Measurements from ENCODE around the gene TTF2.
A peak's percentile ranks its signal among the peaks of the same experiment; 100 is the strongest.

Gene TTF2

GRCh38 chr1:117044217-117044616, 15.9 kb upstream of the TTF2 start:
- Histone ChIP-seq H3K27ac (ENCODE audit: insufficient read depth, low read length, poor library complexity, severe bottlenecking) (no peak overlapping the region), H3K27me3 (replicated peaks; ENCODE audit: control insufficient read depth, insufficient read depth, low read length, poor library complexity, severe bottlenecking) (no peaks in the 10 kb centered on the region), H3K4me3 (ENCODE audit: insufficient read depth, low read depth, low read length, poor library complexity, severe bottlenecking) (no peak overlapping the region), H3K9me3 (ENCODE audit: control insufficient read depth, low read length) (no peaks in the 10 kb centered on the region), H3K4me1 (ENCODE audit: control insufficient read depth, insufficient read depth, low read length, poor library complexity, severe bottlenecking) (no peaks in the 10 kb centered on the region), H3K36me3 (ENCODE audit: control insufficient read depth, insufficient read depth, low read length) (no peaks in the 10 kb centered on the region)
- DNase-seq = no peak

DNA sequence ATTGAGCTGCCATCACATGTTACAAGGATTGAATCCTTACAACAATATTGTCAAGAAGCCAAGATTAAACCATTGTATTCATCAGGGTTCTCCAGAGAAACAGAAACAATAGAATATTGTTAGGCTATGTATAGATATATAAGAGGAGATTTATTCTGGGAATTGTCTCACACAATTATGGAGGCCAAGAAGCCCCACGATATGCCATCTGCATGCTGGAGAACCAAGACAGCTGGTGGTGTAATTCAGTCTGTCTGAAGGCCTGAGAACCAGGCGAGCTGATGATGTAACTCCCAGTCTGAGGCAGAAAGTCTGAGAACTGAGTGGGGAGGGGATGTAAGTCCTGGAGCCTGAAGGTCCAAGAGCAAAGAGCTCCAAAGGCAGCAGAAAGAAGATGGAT, 14.5 kb upstream of the TTF2 start:
- H3K4me3 ChIP-seq (ENCODE audit: insufficient read depth, low read depth, low read length, poor library complexity, severe bottlenecking) = no peak overlapping the region
- no peaks in the 10 kb centered on the region for H3K27me3 ChIP-seq (replicated peaks; ENCODE audit: control insufficient read depth, insufficient read depth, low read length, poor library complexity, severe bottlenecking)
- no peak overlapping the region for H3K27ac ChIP-seq (ENCODE audit: insufficient read depth, low read length, poor library complexity, severe bottlenecking)
- no peaks in the 10 kb centered on the region for H3K4me1 ChIP-seq (ENCODE audit: control insufficient read depth, insufficient read depth, low read length, poor library complexity, severe bottlenecking)
- H3K36me3 ChIP-seq (ENCODE audit: control insufficient read depth, insufficient read depth, low read length) = no peaks in the 10 kb centered on the region
- no peaks in the 10 kb centered on the region for H3K9me3 ChIP-seq (ENCODE audit: control insufficient read depth, low read length)
- DNase-seq = no peak

DNA sequence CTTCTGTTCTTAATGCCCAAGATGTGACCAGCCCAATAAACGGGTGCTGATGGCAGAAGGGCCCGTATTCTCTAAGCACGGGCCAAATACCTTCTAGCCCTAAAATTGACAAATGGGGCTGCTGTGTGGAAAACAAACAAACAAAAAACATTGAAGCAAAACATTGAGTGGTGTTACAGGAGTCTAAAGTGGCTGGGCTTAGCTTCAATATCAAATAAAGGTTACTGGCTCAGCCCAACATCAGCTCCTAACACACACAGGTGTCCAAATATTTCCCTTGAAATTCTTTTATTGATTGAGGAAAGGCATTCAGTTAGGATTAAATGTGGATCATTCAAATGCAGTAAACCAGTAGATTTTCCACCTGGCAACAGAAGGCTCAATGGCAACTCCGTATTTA, 13.3 kb upstream of the TTF2 start:
- no peaks in the 10 kb centered on the region for H3K27me3 ChIP-seq (replicated peaks; ENCODE audit: control insufficient read depth, insufficient read depth, low read length, poor library complexity, severe bottlenecking)
- H3K27ac ChIP-seq (ENCODE audit: insufficient read depth, low read length, poor library complexity, severe bottlenecking) = no peak overlapping the region
- no peaks in the 10 kb centered on the region for H3K9me3 ChIP-seq (ENCODE audit: control insufficient read depth, low read length)
- no peaks in the 10 kb centered on the region for H3K36me3 ChIP-seq (ENCODE audit: control insufficient read depth, insufficient read depth, low read length)
- DNase-seq = no peak
- H3K4me1 ChIP-seq (ENCODE audit: control insufficient read depth, insufficient read depth, low read length, poor library complexity, severe bottlenecking) = no peaks in the 10 kb centered on the region
- no peak overlapping the region for H3K4me3 ChIP-seq (ENCODE audit: insufficient read depth, low read depth, low read length, poor library complexity, severe bottlenecking)

DNA sequence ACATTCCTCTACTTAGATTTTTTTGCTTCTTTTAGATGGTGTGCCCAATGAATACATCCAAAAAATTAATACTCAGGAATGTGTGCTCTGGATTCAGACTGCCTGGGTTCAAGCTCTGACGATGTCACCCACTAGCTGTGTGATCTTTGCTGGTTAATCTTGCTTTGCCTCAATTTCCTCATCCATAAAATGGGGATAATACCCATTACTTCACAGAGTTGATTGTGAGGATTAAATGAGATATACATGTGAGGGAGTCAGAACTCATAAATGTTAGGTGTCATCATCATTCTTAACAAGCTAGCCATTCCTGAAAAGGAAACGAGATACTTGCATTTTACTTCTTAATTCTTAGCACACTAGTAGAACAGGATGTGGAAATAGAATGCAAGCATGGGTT, 12.9 kb upstream of the TTF2 start:
- no peak overlapping the region for H3K27ac ChIP-seq (ENCODE audit: insufficient read depth, low read length, poor library complexity, severe bottlenecking)
- no peaks in the 10 kb centered on the region for H3K36me3 ChIP-seq (ENCODE audit: control insufficient read depth, insufficient read depth, low read length)
- DNase-seq = no peak
- no peaks in the 10 kb centered on the region for H3K4me1 ChIP-seq (ENCODE audit: control insufficient read depth, insufficient read depth, low read length, poor library complexity, severe bottlenecking)
- no peak overlapping the region for H3K4me3 ChIP-seq (ENCODE audit: insufficient read depth, low read depth, low read length, poor library complexity, severe bottlenecking)
- H3K27me3 ChIP-seq (replicated peaks; ENCODE audit: control insufficient read depth, insufficient read depth, low read length, poor library complexity, severe bottlenecking) = no peaks in the 10 kb centered on the region
- H3K9me3 ChIP-seq (ENCODE audit: control insufficient read depth, low read length) = no peaks in the 10 kb centered on the region

DNA sequence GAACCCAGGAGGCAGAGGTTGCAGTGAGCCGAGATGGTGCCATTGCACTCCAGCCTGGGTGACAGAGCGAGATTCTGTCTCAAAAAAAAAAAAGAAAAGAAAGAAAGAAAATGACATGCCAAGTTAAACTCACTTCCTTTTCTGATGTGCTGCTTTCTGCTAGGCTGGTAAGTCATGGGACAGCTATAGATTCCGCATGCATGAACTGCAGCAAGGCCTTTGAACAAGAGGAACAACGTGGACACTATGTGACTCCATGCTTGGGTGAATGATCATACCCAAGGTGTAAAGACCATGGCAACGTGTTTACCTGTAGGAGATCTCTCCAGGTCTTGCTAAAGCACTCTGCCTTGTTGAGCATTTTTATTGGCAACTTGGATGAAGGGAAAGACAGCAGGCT, 10.3 kb upstream of the TTF2 start:
- no peak for DNase-seq
- Histone ChIP-seq H3K27me3 (replicated peaks; ENCODE audit: control insufficient read depth, insufficient read depth, low read length, poor library complexity, severe bottlenecking) (no peaks in the 10 kb centered on the region), H3K27ac (ENCODE audit: insufficient read depth, low read length, poor library complexity, severe bottlenecking) (no peak overlapping the region), H3K4me3 (ENCODE audit: insufficient read depth, low read depth, low read length, poor library complexity, severe bottlenecking) (no peak overlapping the region), H3K9me3 (ENCODE audit: control insufficient read depth, low read length) (no peaks in the 10 kb centered on the region), H3K4me1 (ENCODE audit: control insufficient read depth, insufficient read depth, low read length, poor library complexity, severe bottlenecking) (no peaks in the 10 kb centered on the region), H3K36me3 (ENCODE audit: control insufficient read depth, insufficient read depth, low read length) (no peaks in the 10 kb centered on the region)

GRCh38 chr1:117051224-117052064, 8.7 kb upstream of the TTF2 start:
- Histone ChIP-seq H3K27me3 (replicated peaks; ENCODE audit: control insufficient read depth, insufficient read depth, low read length, poor library complexity, severe bottlenecking) (no peaks in the 10 kb centered on the region), H3K9me3 (ENCODE audit: control insufficient read depth, low read length) (no peaks in the 10 kb centered on the region), H3K4me3 (ENCODE audit: insufficient read depth, low read depth, low read length, poor library complexity, severe bottlenecking) (peak overlapping the region; percentile 35), H3K36me3 (ENCODE audit: control insufficient read depth, insufficient read depth, low read length) (no peaks in the 10 kb centered on the region), H3K4me1 (ENCODE audit: control insufficient read depth, insufficient read depth, low read length, poor library complexity, severe bottlenecking) (no peaks in the 10 kb centered on the region), H3K27ac (ENCODE audit: insufficient read depth, low read length, poor library complexity, severe bottlenecking) (peak overlapping the region; percentile 35)
- DNase-seq = no peak

DNA sequence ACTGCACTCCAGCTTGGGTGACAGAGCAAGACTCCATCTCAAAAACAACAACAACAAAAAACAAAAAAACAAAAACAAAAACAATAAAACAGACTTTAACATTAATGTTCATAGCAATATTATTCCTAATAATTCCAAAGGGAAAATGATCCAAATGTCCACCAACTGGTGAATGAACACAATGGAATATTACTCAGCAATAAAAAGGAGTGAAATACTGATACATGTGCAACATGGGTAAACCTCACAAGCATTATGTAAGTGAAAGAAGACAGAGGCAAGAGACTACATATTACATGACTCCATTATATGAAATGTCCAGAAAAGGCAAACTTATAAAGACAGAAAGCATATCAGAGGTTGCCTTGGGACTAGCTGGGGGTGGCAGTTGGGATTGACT, 6.1 kb upstream of the TTF2 start:
- Histone ChIP-seq H3K4me3 (ENCODE audit: insufficient read depth, low read depth, low read length, poor library complexity, severe bottlenecking) (no peak overlapping the region), H3K4me1 (ENCODE audit: control insufficient read depth, insufficient read depth, low read length, poor library complexity, severe bottlenecking) (peaks cover 3% of the 10 kb centered on the region), H3K36me3 (ENCODE audit: control insufficient read depth, insufficient read depth, low read length) (no peaks in the 10 kb centered on the region), H3K9me3 (ENCODE audit: control insufficient read depth, low read length) (no peaks in the 10 kb centered on the region), H3K27me3 (replicated peaks; ENCODE audit: control insufficient read depth, insufficient read depth, low read length, poor library complexity, severe bottlenecking) (no peaks in the 10 kb centered on the region), H3K27ac (ENCODE audit: insufficient read depth, low read length, poor library complexity, severe bottlenecking) (no peak overlapping the region)
- DNase-seq = no peak

DNA sequence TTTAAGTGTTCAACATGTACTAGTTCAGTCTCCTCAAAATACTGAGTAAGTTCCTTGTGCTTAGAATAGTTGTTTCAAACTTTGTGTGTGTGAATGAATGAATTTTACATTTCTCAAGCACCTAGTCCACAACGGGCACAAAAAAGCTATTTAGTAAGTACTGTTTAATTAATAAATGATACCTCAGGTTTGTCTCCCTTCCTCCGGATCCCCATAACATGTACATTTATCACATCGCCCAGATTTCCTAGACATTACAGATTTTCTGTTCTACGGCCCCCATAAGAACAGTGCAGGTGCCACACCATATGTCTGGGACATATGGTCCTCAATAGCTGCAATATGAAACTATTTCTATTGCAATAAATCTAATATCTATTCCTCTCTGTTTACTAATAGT, 1.3 kb upstream of the TTF2 start:
- no peaks in the 10 kb centered on the region for H3K36me3 ChIP-seq (ENCODE audit: control insufficient read depth, insufficient read depth, low read length)
- no peaks in the 10 kb centered on the region for H3K27me3 ChIP-seq (replicated peaks; ENCODE audit: control insufficient read depth, insufficient read depth, low read length, poor library complexity, severe bottlenecking)
- peak overlapping the region; percentile 84 for H3K27ac ChIP-seq (ENCODE audit: insufficient read depth, low read length, poor library complexity, severe bottlenecking)
- no peaks in the 10 kb centered on the region for H3K9me3 ChIP-seq (ENCODE audit: control insufficient read depth, low read length)
- H3K4me3 ChIP-seq (ENCODE audit: insufficient read depth, low read depth, low read length, poor library complexity, severe bottlenecking) = peak overlapping the region; percentile 71
- peaks cover 7% of the 10 kb centered on the region for H3K4me1 ChIP-seq (ENCODE audit: control insufficient read depth, insufficient read depth, low read length, poor library complexity, severe bottlenecking)
- DNase-seq = no peak

- H3K4me3 ChIP-seq (ENCODE audit: insufficient read depth, low read depth, low read length, poor library complexity, severe bottlenecking) = peak overlapping the region; percentile 71
- no peaks in the 10 kb centered on the region for H3K36me3 ChIP-seq (ENCODE audit: control insufficient read depth, insufficient read depth, low read length)
- no peaks in the 10 kb centered on the region for H3K27me3 ChIP-seq (replicated peaks; ENCODE audit: control insufficient read depth, insufficient read depth, low read length, poor library complexity, severe bottlenecking)
- H3K27ac ChIP-seq (ENCODE audit: insufficient read depth, low read length, poor library complexity, severe bottlenecking) = peak overlapping the region; percentile 84
- no peaks in the 10 kb centered on the region for H3K9me3 ChIP-seq (ENCODE audit: control insufficient read depth, low read length)
- DNase-seq = peak; percentile 50 to 65 (median 64)
- H3K4me1 ChIP-seq (ENCODE audit: control insufficient read depth, insufficient read depth, low read length, poor library complexity, severe bottlenecking) = peaks cover 7% of the 10 kb centered on the region
Measured at GRCh38 chr1:117059334-117059677, 820 bp upstream of the TTF2 start.

DNA sequence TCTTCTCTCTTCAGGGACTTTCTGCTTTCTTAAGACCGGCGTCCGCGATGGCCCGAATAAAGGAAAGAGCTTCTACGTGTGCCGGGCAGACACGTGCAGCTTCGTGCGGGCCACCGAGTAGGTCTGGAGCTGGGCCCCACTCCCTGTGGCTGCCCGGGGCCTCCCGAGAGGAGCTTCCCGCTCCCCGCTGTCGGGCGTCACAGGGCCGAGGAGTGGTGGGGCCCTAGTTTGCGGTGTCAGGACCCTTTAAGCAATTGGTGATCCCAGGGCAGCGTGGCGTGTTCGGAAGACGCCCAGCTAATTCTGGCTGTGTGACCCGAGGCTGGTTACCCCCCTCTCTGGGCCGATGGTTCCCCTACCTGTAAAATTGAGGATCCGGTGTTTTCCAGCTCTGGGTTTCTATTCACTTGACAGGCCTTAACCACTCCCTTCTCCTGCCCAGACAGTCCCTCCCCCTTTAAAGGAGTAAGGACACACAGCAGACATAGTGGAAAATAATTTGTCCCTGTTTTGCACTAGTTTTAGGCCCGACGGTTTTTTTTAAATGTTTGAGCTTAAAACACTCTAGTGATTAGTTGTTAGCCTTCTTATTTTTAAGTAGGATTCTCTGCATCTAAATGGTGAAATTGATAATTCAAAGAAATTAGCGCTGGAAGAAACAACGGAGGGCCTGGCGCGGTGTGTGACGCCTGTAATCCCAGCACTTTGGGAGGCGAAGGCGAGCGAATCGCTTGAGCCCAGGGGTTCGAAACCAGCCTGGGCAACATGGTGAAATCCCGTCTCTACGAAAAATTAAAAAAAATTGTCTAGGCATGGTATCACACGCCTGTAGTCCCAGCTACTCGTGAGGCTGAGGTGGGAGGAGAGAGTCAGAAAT, 553 bp downstream of the TTF2 start:
- DNase-seq = peak in 2 of 3 donors; percentile 22 to 31

More for the DNA sequence above, 553 bp downstream of the TTF2 start:
- no peaks in the 10 kb centered on the region for H3K36me3 ChIP-seq (ENCODE audit: control insufficient read depth, insufficient read depth, low read length)
- H3K4me3 ChIP-seq (ENCODE audit: insufficient read depth, low read depth, low read length, poor library complexity, severe bottlenecking) = peak overlapping the region; percentile 75
- no peaks in the 10 kb centered on the region for H3K9me3 ChIP-seq (ENCODE audit: control insufficient read depth, low read length)
- peak overlapping the region; percentile 79 for H3K27ac ChIP-seq (ENCODE audit: insufficient read depth, low read length, poor library complexity, severe bottlenecking)
- H3K27me3 ChIP-seq (replicated peaks; ENCODE audit: control insufficient read depth, insufficient read depth, low read length, poor library complexity, severe bottlenecking) = no peaks in the 10 kb centered on the region
- H3K4me1 ChIP-seq (ENCODE audit: control insufficient read depth, insufficient read depth, low read length, poor library complexity, severe bottlenecking) = peaks cover 7% of the 10 kb centered on the region

Data from effector memory CD4-positive, alpha-beta T cell (primary cell).